OCI-LY3 (cell line): ENCODE measurements around the gene ABLIM3.

Experiments
- H2AFZ ChIP-seq: fragments of 200-600, 300-600 bp; shearing (Covaris generic); 2 replicates; pipeline ENCODE4 v1.6.0; 2014; ENCODE audit warnings: antibody characterized with exemption, low read depth, low read length
- H3K27ac ChIP-seq: fragments of 200-600, 300-600 bp; sonication (generic); 2 replicates; pipeline ENCODE4 v1.5.1; 2014; ENCODE audit warnings: mild to moderate bottlenecking, low read length, moderate library complexity, mixed read lengths
- H3K27me3 ChIP-seq: fragments of 200-600, 300-600 bp; sonication (generic); 2 replicates; pipeline ENCODE4 v1.6.1; 2014; ENCODE audit warnings: low read depth, low read length, mixed read lengths
- H3K36me3 ChIP-seq: fragments of 200-600, 300-600 bp; sonication (generic); replicated peaks from 2 replicates; pipeline ENCODE3; 2014; ENCODE audit warnings: low read depth, low read length, mixed read lengths
- H3K4me1 ChIP-seq: fragments of 300-600, 200-600 bp; sonication (generic); 2 replicates; pipeline ENCODE4 v1.6.1; 2014; ENCODE audit warnings: low read length, mixed read lengths
- H3K4me2 ChIP-seq: fragments of 200-600, 300-600 bp; sonication (generic); 2 replicates; pipeline ENCODE4 v1.6.1; 2014; ENCODE audit warnings: low read length, mixed read lengths
- H3K4me3 ChIP-seq: fragments of 300-600, 200-600 bp; sonication (generic); 2 replicates; pipeline ENCODE4 v1.5.1; 2014; ENCODE audit warnings: antibody characterized with exemption, mild to moderate bottlenecking, low read length, moderate library complexity
- H3K79me2 ChIP-seq: fragments of 300-600, 200-600 bp; shearing (Covaris generic); 2 replicates; pipeline ENCODE4 v1.6.1; 2014; ENCODE audit warnings: mild to moderate bottlenecking, low read length, mixed read lengths
- H3K9ac ChIP-seq: fragments of 300-600, 200-600 bp; shearing (Covaris generic); 2 replicates; pipeline ENCODE4 v1.6.0; 2014; ENCODE audit warnings: mild to moderate bottlenecking, low read length, moderate library complexity
- H3K9me3 ChIP-seq: fragments of 200-600, 300-600 bp; shearing (Covaris generic); 2 replicates; pipeline ENCODE4 v1.6.1; 2014; ENCODE audit warnings: low read length, mixed read lengths; ENCODE audit not compliant: insufficient read depth
- H4K20me1 ChIP-seq: fragments of 200-600, 300-600 bp; sonication (generic); 2 replicates; pipeline ENCODE4 v1.6.1; 2016; ENCODE audit warnings: low read length, mixed read lengths; ENCODE audit not compliant: insufficient read depth
- CTCF ChIP-seq: fragments of 200-600, 300-600 bp; sonication (generic); IDR thresholded peaks from 2 replicates; pipeline ENCODE4 v1.5.1; 2014; ENCODE audit warnings: antibody characterized with exemption, low read length, low read depth
- EZH2phosphoT487 ChIP-seq: fragments of 200-600 bp; shearing (Covaris generic); IDR thresholded peaks from 2 replicates; pipeline ENCODE4 v1.6.1; 2018; ENCODE audit warnings: antibody characterized with exemption, mixed run types, low read depth

Gene ABLIM3

GRCh38 chr5:149140197-149141002 is 893 bp upstream of the ABLIM3 start:
- Histone ChIP-seq H3K36me3 (no peaks in the 10 kb centered on the region), H3K9ac (no peak overlapping the region), H3K4me3 (no peak overlapping the region), H4K20me1 (no peaks in the 10 kb centered on the region), H3K4me2 (no peak overlapping the region), H3K27me3 (peaks cover 10% of the 10 kb centered on the region), H3K79me2 (no peaks in the 10 kb centered on the region), H3K9me3 (no peaks in the 10 kb centered on the region), H2AFZ (no peak overlapping the region), H3K4me1 (no peaks in the 10 kb centered on the region), H3K27ac (no peak overlapping the region)
- TF ChIP-seq CTCF (no peak), EZH2phosphoT487 (no peak)

- H3K79me2 ChIP-seq: no peaks in the 10 kb centered on the region
- no peak overlapping the region for H3K4me3 ChIP-seq
- no peak for TF ChIP-seq CTCF
- no peak overlapping the region for H3K9ac ChIP-seq
- H2AFZ ChIP-seq: no peak overlapping the region
- H3K27me3 ChIP-seq: no peaks in the 10 kb centered on the region
- H3K9me3 ChIP-seq: no peaks in the 10 kb centered on the region
- no peak overlapping the region for H3K27ac ChIP-seq
- H3K36me3 ChIP-seq: no peaks in the 10 kb centered on the region
- no peak overlapping the region for H3K4me2 ChIP-seq
- no peaks in the 10 kb centered on the region for H3K4me1 ChIP-seq
- H4K20me1 ChIP-seq: no peaks in the 10 kb centered on the region
Observed at GRCh38 chr5:149141957-149142851, 911 bp downstream of the ABLIM3 start.

- TF ChIP-seq CTCF: no peak
- no peak for TF ChIP-seq EZH2phosphoT487
Observed at GRCh38 chr5:149143470-149143869, 2.2 kb downstream of the ABLIM3 start.

GRCh38 chr5:149144637-149145036 is 3.3 kb downstream of the ABLIM3 start:
- no peak for TF ChIP-seq CTCF
- TF ChIP-seq EZH2phosphoT487: no peak
- no peak overlapping the region for H3K4me3 ChIP-seq
- H4K20me1 ChIP-seq: no peaks in the 10 kb centered on the region
- H3K79me2 ChIP-seq: no peaks in the 10 kb centered on the region
- H3K27ac ChIP-seq: no peak overlapping the region
- peaks cover 3% of the 10 kb centered on the region; the same call in 1 of the 2 replicates for H3K27me3 ChIP-seq
- no peak overlapping the region for H2AFZ ChIP-seq
- H3K4me2 ChIP-seq: no peak overlapping the region
- H3K9ac ChIP-seq: no peak overlapping the region
- no peaks in the 10 kb centered on the region for H3K36me3 ChIP-seq
- H3K9me3 ChIP-seq: no peaks in the 10 kb centered on the region
- no peaks in the 10 kb centered on the region for H3K4me1 ChIP-seq

More at GRCh38 chr5:149143470-149143869, 2.2 kb downstream of the ABLIM3 start:
- Histone ChIP-seq H4K20me1 (no peaks in the 10 kb centered on the region), H3K9ac (no peak overlapping the region), H3K4me3 (no peak overlapping the region), H3K27me3 (no peaks in the 10 kb centered on the region), H2AFZ (no peak overlapping the region), H3K4me1 (no peaks in the 10 kb centered on the region), H3K4me2 (no peak overlapping the region), H3K36me3 (no peaks in the 10 kb centered on the region), H3K9me3 (no peaks in the 10 kb centered on the region), H3K79me2 (no peaks in the 10 kb centered on the region), H3K27ac (no peak overlapping the region)
